PC-3 (cell line): ENCODE measurements around the gene FICD. TPM values are rescaled to one million over a fixed set of nuclear protein-coding genes. Genes with fewer than 3 reads are reported as not detected.

Source experiments
- ATAC-seq: fragments of 200-7000 bp; cut with Tn5 transposase; 2 replicates; pipeline ENCODE4 v1.9.1; 2020; ENCODE audit warnings: mild to moderate bottlenecking, moderate library complexity
- BruUV-seq: library from RNA; stranded (reverse); fragments of 400-500 nt; replicated peaks from 2 replicates; lab custom pipeline; 2021; lab: Mats Ljungman, UMichigan
- CTCF ChIA-PET: fragments of 300-600 bp; sonication (Branson Sonifier 250); formaldehyde crosslinking; loops from one replicate; lab custom pipeline; 2022; ENCODE audit warnings: antibody characterized with exemption; lab: Charles Lee
- POLR2A ChIA-PET: fragments of 300-600 bp; sonication (Branson Sonifier 250); formaldehyde crosslinking; loops from one replicate; lab custom pipeline; 2022; ENCODE audit warnings: antibody characterized with exemption; ENCODE audit not compliant: unreplicated experiment; lab: Charles Lee
- DNase-seq: peaks from one replicate; pipeline ENCODE4 v3.0.0-alpha.2; 2015
- H2AFZ ChIP-seq: fragments of 300-600 bp; sonication (generic); 2 replicates; pipeline ENCODE4 v1.6.0; 2016; ENCODE audit warnings: antibody characterized with exemption, low read length
- H3F3A ChIP-seq: fragments of 300-600 bp; sonication (generic); one replicate; pipeline ENCODE4 v1.6.0; 2017; ENCODE audit warnings: antibody characterized with exemption, low read length, control low read depth, mild to moderate bottlenecking; ENCODE audit not compliant: unreplicated experiment
- H3K27ac ChIP-seq: fragments of 300-600 bp; sonication (generic); 2 replicates; pipeline ENCODE4 v1.5.1; 2016; ENCODE audit warnings: mild to moderate bottlenecking, low read length
- H3K27me3 ChIP-seq: fragments of 300-600 bp; sonication (generic); 2 replicates; pipeline ENCODE4 v1.6.1; 2016; ENCODE audit warnings: low read length, mixed read lengths
- H3K36me3 ChIP-seq: fragments of 300-600 bp; sonication (generic); 2 replicates; pipeline ENCODE4 v1.6.1; 2016; ENCODE audit warnings: low read depth, mixed run types, low read length, mixed read lengths
- H3K4me1 ChIP-seq: fragments of 300-600 bp; sonication (generic); 2 replicates; pipeline ENCODE4 v1.5.1; 2016; ENCODE audit warnings: low read length; ENCODE audit not compliant: insufficient read depth
- H3K4me2 ChIP-seq: fragments of 300-600 bp; sonication (generic); 2 replicates; pipeline ENCODE4 v1.6.0; 2016; ENCODE audit warnings: low read length
- H3K4me3 ChIP-seq: fragments of 300-600 bp; sonication (generic); 2 replicates; pipeline ENCODE4 v1.5.1; 2016; ENCODE audit warnings: mild to moderate bottlenecking, low read length, mixed read lengths
- H3K79me2 ChIP-seq: fragments of 300-600 bp; sonication (generic); 2 replicates; pipeline ENCODE4 v1.6.1; 2017; ENCODE audit warnings: low read length, mixed read lengths
- H3K9ac ChIP-seq: fragments of 300-600 bp; sonication (generic); 2 replicates; pipeline ENCODE4 v1.6.0; 2016; ENCODE audit warnings: mild to moderate bottlenecking, low read length
- H3K9me2 ChIP-seq: fragments of 300-600 bp; sonication (generic); replicated peaks from 2 replicates; pipeline ENCODE4 v1.6.1; 2016; ENCODE audit warnings: mixed run types, low read length, mixed read lengths
- H3K9me3 ChIP-seq: fragments of 300-600 bp; sonication (generic); 2 replicates; pipeline ENCODE4 v1.6.1; 2016; ENCODE audit warnings: low read length, mixed read lengths
- H4K20me1 ChIP-seq: fragments of 300-600 bp; sonication (generic); 2 replicates; pipeline ENCODE4 v1.6.1; 2016; ENCODE audit warnings: low read length, mixed read lengths
- EZH2 ChIP-seq: fragments of 300-600 bp; sonication (generic); IDR thresholded peaks from one replicate; pipeline ENCODE4 v1.6.1; 2017; ENCODE audit warnings: antibody characterized with exemption, mild to moderate bottlenecking, low read length; ENCODE audit not compliant: unreplicated experiment
- EZH2phosphoT487 ChIP-seq: fragments of 300-600 bp; sonication (generic); IDR thresholded peaks from 2 replicates; pipeline ENCODE4 v1.6.1; 2018; ENCODE audit warnings: mild to moderate bottlenecking, antibody characterized with exemption, low read length, borderline replicate concordance
- intact Hi-C: fragments of 100-400 bp; cut with micrococcal nuclease; formaldehyde crosslinking; loops from 2 replicates; pipeline ENCODE4 v1.9.0; 2023
- total RNA-seq: library from RNA; depleted of rRNA; stranded (reverse); fragments of >200 nt; gene quantifications from 2 replicates; pipeline ENCODE4 v1.2.3, GENCODE V29; 2014
- TF ChIP-seq, protein P1 (sequence below): fragments of 300-600 bp; sonication (generic); conservative IDR thresholded peaks from 2 replicates; pipeline ENCODE4 v1.5.1; 2017; ENCODE audit warnings: antibody characterized with exemption, low read depth, mild to moderate bottlenecking, low read length

The FICD gene
- total RNA-seq, 1 experiment from 2014 or later, result 6.4 TPM

DNA sequence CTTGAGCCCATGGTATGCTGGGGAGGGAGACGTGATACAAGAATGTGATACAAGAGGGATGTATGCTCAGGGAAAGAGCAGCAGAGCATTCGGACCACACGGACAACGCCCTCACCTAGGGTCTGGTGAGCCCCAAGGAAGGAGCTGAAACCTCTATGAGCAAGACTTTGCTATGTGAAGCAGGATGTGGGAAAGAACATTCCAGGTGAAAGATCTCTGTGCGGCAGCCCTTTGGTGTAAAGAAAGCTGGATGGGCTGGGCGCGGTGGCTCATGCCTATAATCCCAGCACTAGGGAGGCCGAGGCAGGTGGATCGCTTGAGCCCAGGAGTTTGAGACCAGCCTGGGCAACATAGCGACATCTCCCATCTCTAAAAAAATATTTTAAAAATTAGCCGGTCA is 16.9 kb upstream of the FICD start:
- H3K9ac ChIP-seq, result no peak overlapping the region
- no peak overlapping the region for H3K4me2 ChIP-seq
- peaks cover 26% of the 10 kb centered on the region for H3K27me3 ChIP-seq
- H3K36me3 ChIP-seq, result no peaks in the 10 kb centered on the region
- no peaks in the 10 kb centered on the region for H3K4me1 ChIP-seq
- no peaks in the 10 kb centered on the region for H4K20me1 ChIP-seq
- no peaks in the 10 kb centered on the region for H3K9me2 ChIP-seq
- H2AFZ ChIP-seq, result no peak overlapping the region
- peaks cover 5% of the 10 kb centered on the region; the same call in 1 of the 2 replicates for H3K9me3 ChIP-seq
- intact Hi-C loops, result loop anchor here (5.0 kb wide), 1 partner anchor 581 kb away; no protein-coding TSS in a partner anchor
- H3K27ac ChIP-seq, result no peak overlapping the region
- H3K79me2 ChIP-seq, result no peaks in the 10 kb centered on the region
- BruUV-seq, result no TSS peak
- CTCF ChIA-PET, result no interaction called here
- ATAC-seq (peak; percentile 9; the same call in 1 of the 2 replicates), DNase-seq (peak; percentile 23)
- no peak overlapping the region for H3K4me3 ChIP-seq
- POLR2A ChIA-PET, result no interaction called here
- H3F3A ChIP-seq, result no peaks in the 10 kb centered on the region
- no peak for TF ChIP-seq EZH2phosphoT487
- no peak for TF ChIP-seq EZH2
- TF ChIP-seq, protein P1, sequence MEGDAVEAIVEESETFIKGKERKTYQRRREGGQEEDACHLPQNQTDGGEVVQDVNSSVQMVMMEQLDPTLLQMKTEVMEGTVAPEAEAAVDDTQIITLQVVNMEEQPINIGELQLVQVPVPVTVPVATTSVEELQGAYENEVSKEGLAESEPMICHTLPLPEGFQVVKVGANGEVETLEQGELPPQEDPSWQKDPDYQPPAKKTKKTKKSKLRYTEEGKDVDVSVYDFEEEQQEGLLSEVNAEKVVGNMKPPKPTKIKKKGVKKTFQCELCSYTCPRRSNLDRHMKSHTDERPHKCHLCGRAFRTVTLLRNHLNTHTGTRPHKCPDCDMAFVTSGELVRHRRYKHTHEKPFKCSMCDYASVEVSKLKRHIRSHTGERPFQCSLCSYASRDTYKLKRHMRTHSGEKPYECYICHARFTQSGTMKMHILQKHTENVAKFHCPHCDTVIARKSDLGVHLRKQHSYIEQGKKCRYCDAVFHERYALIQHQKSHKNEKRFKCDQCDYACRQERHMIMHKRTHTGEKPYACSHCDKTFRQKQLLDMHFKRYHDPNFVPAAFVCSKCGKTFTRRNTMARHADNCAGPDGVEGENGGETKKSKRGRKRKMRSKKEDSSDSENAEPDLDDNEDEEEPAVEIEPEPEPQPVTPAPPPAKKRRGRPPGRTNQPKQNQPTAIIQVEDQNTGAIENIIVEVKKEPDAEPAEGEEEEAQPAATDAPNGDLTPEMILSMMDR, result no peak

DNA sequence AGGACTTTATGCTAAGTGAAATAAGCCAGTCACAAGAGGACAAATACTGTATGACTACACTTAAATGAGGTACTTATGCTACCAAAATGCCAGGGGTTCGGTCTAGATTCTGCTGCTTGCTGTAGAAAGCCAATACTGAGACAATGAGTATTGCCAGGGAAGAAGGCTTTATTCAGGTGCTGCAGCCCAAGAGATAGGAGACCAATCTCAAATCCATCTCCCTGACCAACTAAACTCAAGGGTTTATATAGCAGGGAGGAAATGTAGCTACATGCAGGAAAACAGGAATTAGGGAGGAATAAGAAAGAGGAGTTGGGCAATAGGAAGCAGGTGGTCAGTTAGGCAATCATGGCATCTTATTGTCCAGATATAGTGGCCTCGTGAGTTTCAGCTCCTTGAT is 12.2 kb upstream of the FICD start:
- Histone ChIP-seq H3K36me3 (no peaks in the 10 kb centered on the region), H3K9me2 (no peaks in the 10 kb centered on the region), H3K27ac (no peak overlapping the region), H3K79me2 (no peaks in the 10 kb centered on the region), H3K4me3 (no peak overlapping the region), H3K4me2 (no peak overlapping the region), H3F3A (no peaks in the 10 kb centered on the region), H2AFZ (no peak overlapping the region), H3K4me1 (no peaks in the 10 kb centered on the region), H3K27me3 (peaks cover 13% of the 10 kb centered on the region; the same call in 1 of the 2 replicates), H3K9ac (no peak overlapping the region), H3K9me3 (peaks cover 12% of the 10 kb centered on the region; the same call in 1 of the 2 replicates), H4K20me1 (no peaks in the 10 kb centered on the region)
- ATAC-seq (no peak), DNase-seq (no peak)
- no TSS peak for BruUV-seq
- intact Hi-C loops, result no loop called here
- ChIA-PET POLR2A (no interaction called here), CTCF (no interaction called here)
- TF ChIP-seq EZH2phosphoT487, result no peak
- TF ChIP-seq, protein P1, result no peak
- no peak for TF ChIP-seq EZH2

DNA sequence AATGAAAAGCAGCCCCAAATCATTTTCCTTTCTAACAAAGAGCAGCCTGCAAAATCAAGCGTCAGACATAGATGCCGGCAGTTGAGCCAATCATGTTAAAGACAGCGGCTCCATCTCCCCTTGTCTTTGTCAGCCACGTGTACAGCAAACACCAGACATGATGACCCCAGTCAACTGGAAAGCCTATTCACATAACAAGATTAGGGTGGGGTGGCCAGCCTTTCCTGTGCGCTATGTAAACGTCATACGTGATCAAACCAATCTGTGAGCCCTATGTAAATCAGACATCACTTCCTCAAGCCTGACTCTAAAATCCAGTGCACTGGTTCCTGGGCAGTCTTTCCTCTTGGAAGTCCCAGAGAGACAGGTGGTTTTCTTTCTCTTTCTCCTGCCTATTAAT is 9.9 kb upstream of the FICD start:
- TF ChIP-seq EZH2, result no peak
- TF ChIP-seq, protein P1, result no peak
- no peak for TF ChIP-seq EZH2phosphoT487
- H3K27ac ChIP-seq, result no peak overlapping the region
- H3K9me3 ChIP-seq, result peaks cover 12% of the 10 kb centered on the region; the same call in 1 of the 2 replicates
- no peaks in the 10 kb centered on the region for H3F3A ChIP-seq
- H3K9ac ChIP-seq, result no peak overlapping the region
- no peak overlapping the region for H3K4me3 ChIP-seq
- intact Hi-C loops, result no loop called here
- ATAC-seq (no peak), DNase-seq (no peak)
- CTCF ChIA-PET, result no interaction called here
- H3K27me3 ChIP-seq, result peaks cover 5% of the 10 kb centered on the region; the same call in 1 of the 2 replicates
- H3K79me2 ChIP-seq, result no peaks in the 10 kb centered on the region
- no peaks in the 10 kb centered on the region for H4K20me1 ChIP-seq
- no peak overlapping the region for H2AFZ ChIP-seq
- H3K9me2 ChIP-seq, result no peaks in the 10 kb centered on the region
- H3K4me2 ChIP-seq, result no peak overlapping the region
- peaks cover 4% of the 10 kb centered on the region; the same call in 1 of the 2 replicates for H3K4me1 ChIP-seq
- POLR2A ChIA-PET, result no interaction called here
- no peaks in the 10 kb centered on the region for H3K36me3 ChIP-seq
- BruUV-seq, result no TSS peak
